Right lobe of liver (tissue), 6 donors: ENCODE data around the gene PLXNB3. TPM values are rescaled to one million over a fixed set of nuclear protein-coding genes. Genes with fewer than 3 reads are reported as not detected.
A peak's percentile ranks its signal among the peaks of the same experiment; 100 is the strongest.

Experiments
- ATAC-seq, 4 donors: fragments of 200-7000 bp; cut with Tn5 transposase; one replicate each; pipeline ENCODE4 v1.9.1; 2020; ENCODE audit warnings: mild to moderate bottlenecking in 4 of 4, moderate library complexity in 4 of 4
- DNase-seq, 3 donors: peaks; one replicate each; pipeline ENCODE4 v3.0.0-alpha.2; 2020
- H3K27ac ChIP-seq, 3 donors: fragments of 200-600 bp; one replicate each; pipeline ENCODE4 v1.8.0; 2022
- H3K27me3 ChIP-seq, 2 donors: fragments of 200-600 bp; one replicate each; pipeline ENCODE4 v1.8.0; 2022
- H3K36me3 ChIP-seq, 4 donors: fragments of 200-600 bp; sonication (generic) in 1 of 4; one replicate each; pipeline versions ENCODE4 v1.5.1 to v1.8.0; 2017 to 2022; ENCODE audit warnings: control low read depth in 1 of 4
- H3K4me1 ChIP-seq, 4 donors: fragments of 200-600 bp; sonication (generic) in 1 of 4; one replicate each; pipeline versions ENCODE4 v1.5.1 to v1.8.0; 2017 to 2022; ENCODE audit warnings: control low read depth in 1 of 4
- H3K4me3 ChIP-seq, 3 donors: fragments of 200-600 bp; one replicate each; pipeline ENCODE4 v1.8.0; 2022
- H3K9me3 ChIP-seq, 4 donors: fragments of 200-600 bp; sonication (generic) in 1 of 4; one replicate each; pipeline versions ENCODE4 v1.5.1 to v1.8.0; 2017 to 2022; ENCODE audit warnings: control low read depth in 1 of 4
- POLR2A ChIP-seq: fragments of 450-650 bp; IDR thresholded peaks from one replicate; pipeline ENCODE4 v1.6.1; 2017; ENCODE audit warnings: antibody characterized with exemption, mild to moderate bottlenecking
- WGBS: methylation state at CpG from one replicate; pipeline ENCODE4 v1.1.6; 2018; ENCODE audit warnings: low coverage, low lambda C conversion rate; ENCODE audit not compliant: insufficient coverage; ENCODE audit errors: missing lambda C conversion rate; 5-methylcytosine and 5-hydroxymethylcytosine counted together
- intact Hi-C, 2 donors: fragments of 100-400 bp; cut with DNase I; formaldehyde crosslinking; loops; one replicate each; pipeline versions ENCODE4 v1.11.2 to v1.14.1; 2022
- total RNA-seq, 6 experiments: library from RNA; depleted of rRNA in 2 of 6; stranded (reverse); fragments of >200 nt in 2 of 6; fragmentation: NEBNext Ultra II Directional in 3 of 6; extraction: Animal tissue kit (Norgen Biotek cat#: 25700) in 3 of 6; gene quantifications; one replicate each; pipeline versions ENCODE4 v1.1.0 to v1.2.4, GENCODE V29; 2016 to 2023
- TF ChIP-seq, protein P1 (sequence below), 4 donors: fragments of 200-600 bp in 3 of 4; fragments of 450-650 bp in 1 of 4; IDR thresholded peaks; one replicate each; pipeline versions ENCODE4 v1.5.1 to v1.8.0; 2016 to 2022; ENCODE audit warnings: antibody characterized with exemption in 4 of 4, mild to moderate bottlenecking in 2 of 4
- donor health status: DM: no; HTN: yes; CAD: no.
- donor health status: DM: no; HTN: no; CAD: no.
- donor health status: DM: no; HTN: no; CAD: no.
- donor health status: DM: no; HTN: yes; CAD: no.
- donor health status: DM: no; HTN: yes; CAD: no.

PLXNB3 gene
- total RNA-seq, 6 experiments from 2014 or later = 0.55 to 1.7 (median 0.94) TPM

DNA sequence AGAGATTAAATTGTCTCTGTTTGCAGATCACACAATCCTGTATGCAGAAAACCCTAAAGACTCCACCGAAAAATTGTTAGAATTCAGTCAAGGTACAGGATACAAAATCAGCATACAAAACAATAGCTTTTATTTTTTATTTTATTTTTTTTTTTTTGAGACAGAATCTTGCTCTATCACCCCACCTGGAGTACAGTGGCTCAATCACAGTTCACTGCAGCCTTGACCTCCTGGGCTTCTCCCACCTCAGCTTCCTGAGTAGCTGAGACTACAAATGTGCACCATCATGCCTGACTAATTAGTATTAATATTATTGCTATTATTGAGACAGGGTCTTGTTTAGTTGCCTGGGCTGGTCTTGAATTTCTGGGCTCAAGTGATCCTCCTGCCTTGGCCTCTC lies 8.9 kb upstream of the PLXNB3 start:
- Histone ChIP-seq H3K27me3 (no peaks in the 10 kb centered on the region), H3K4me3 (no peak overlapping the region), H3K27ac (no peak overlapping the region), H3K9me3 (peaks cover 0 to 8% (median 0%) of the 10 kb centered on the region in 4 donors), H3K4me1 (no peaks in the 10 kb centered on the region), H3K36me3 (no peaks in the 10 kb centered on the region)
- ATAC-seq (no peak), DNase-seq (no peak)
- WGBS = 73% methylated on average over 1 of the region's 1 CpG
- intact Hi-C loops = no loop called here
- TF ChIP-seq, protein P1, sequence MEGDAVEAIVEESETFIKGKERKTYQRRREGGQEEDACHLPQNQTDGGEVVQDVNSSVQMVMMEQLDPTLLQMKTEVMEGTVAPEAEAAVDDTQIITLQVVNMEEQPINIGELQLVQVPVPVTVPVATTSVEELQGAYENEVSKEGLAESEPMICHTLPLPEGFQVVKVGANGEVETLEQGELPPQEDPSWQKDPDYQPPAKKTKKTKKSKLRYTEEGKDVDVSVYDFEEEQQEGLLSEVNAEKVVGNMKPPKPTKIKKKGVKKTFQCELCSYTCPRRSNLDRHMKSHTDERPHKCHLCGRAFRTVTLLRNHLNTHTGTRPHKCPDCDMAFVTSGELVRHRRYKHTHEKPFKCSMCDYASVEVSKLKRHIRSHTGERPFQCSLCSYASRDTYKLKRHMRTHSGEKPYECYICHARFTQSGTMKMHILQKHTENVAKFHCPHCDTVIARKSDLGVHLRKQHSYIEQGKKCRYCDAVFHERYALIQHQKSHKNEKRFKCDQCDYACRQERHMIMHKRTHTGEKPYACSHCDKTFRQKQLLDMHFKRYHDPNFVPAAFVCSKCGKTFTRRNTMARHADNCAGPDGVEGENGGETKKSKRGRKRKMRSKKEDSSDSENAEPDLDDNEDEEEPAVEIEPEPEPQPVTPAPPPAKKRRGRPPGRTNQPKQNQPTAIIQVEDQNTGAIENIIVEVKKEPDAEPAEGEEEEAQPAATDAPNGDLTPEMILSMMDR (IDR thresholded peaks at IDR 0.05) = no peak
- TF ChIP-seq POLR2A = no peak

DNA sequence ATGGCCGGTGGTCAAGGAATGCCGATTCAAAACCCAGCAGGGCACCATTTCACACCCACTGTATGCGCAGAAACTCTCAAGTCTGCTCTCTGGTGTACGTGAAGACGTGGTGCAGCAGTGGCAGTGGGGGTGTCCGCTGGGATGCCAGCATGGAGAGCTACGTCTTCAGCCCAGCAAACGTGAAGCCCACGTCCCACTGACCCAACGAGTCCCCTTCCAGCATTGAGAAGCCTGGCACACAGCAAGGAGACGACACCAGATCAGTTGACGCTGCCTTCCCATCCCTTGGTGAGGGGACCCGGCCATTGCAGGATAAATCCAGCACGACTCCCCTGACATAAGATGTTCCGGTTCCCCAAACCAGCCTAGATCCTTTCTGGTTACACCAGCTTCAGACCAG lies 2.2 kb upstream of the PLXNB3 start:
- no peaks in the 10 kb centered on the region for H3K9me3 ChIP-seq
- no peaks in the 10 kb centered on the region for H3K36me3 ChIP-seq
- H3K4me3 ChIP-seq = no peak overlapping the region
- ATAC-seq = no peak
- H3K27ac ChIP-seq = no peak overlapping the region
- WGBS = 60% methylated on average over 2 of the region's 15 CpGs
- no peaks in the 10 kb centered on the region for H3K27me3 ChIP-seq
- intact Hi-C loops = loop anchor here in 1 of 2 donors (5.0 kb wide), 1 partner anchor 190 kb away; no protein-coding TSS in a partner anchor
- H3K4me1 ChIP-seq = no peaks in the 10 kb centered on the region
- DNase-seq = peak in 1 of 3 donors; percentile 24
- TF ChIP-seq, protein P1 (IDR thresholded peaks at IDR 0.05) = no peak

DNA sequence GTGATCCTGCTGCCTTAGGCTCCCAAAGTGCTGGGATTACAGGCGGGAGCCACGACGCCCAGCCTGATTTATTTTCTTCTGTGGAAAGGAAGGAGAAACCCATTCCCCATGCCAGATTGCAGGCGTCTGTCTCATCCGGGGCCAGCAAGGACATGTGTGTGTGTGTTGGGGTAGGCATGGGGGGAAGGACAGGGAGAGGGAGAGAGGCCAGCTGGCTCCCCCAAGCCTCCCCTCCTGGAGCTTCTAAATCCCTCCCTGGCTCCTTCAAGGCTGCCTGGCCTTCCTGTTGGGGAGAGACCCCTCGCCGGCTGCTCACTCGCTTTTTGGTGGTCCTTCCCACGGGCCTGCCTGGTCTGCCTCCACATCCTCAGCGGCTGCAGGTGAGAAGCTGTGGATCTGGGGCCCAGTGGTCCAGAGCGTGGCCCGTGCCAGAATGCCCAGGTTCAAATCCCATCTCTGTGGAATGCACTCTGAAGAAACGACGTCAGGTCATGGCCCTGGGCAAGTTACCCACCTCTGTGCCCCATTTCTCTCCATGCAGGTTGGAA lies 1.3 kb upstream of the PLXNB3 start:
- Histone ChIP-seq H3K4me1 (no peaks in the 10 kb centered on the region), H3K27ac (no peak overlapping the region), H3K9me3 (no peaks in the 10 kb centered on the region), H3K27me3 (no peaks in the 10 kb centered on the region), H3K36me3 (no peaks in the 10 kb centered on the region), H3K4me3 (no peak overlapping the region)
- ATAC-seq (no peak), DNase-seq (peak in 2 of 3 donors; percentile 24 to 52)
- intact Hi-C loops = loop anchor here in 1 of 2 donors (5.0 kb wide), 1 partner anchor 190 kb away; no protein-coding TSS in a partner anchor
- 83% methylated on average over 1 of the region's 14 CpGs for WGBS
- TF ChIP-seq, protein P1 (IDR thresholded peaks at IDR 0.05) = no peak
- TF ChIP-seq POLR2A = no peak

DNA sequence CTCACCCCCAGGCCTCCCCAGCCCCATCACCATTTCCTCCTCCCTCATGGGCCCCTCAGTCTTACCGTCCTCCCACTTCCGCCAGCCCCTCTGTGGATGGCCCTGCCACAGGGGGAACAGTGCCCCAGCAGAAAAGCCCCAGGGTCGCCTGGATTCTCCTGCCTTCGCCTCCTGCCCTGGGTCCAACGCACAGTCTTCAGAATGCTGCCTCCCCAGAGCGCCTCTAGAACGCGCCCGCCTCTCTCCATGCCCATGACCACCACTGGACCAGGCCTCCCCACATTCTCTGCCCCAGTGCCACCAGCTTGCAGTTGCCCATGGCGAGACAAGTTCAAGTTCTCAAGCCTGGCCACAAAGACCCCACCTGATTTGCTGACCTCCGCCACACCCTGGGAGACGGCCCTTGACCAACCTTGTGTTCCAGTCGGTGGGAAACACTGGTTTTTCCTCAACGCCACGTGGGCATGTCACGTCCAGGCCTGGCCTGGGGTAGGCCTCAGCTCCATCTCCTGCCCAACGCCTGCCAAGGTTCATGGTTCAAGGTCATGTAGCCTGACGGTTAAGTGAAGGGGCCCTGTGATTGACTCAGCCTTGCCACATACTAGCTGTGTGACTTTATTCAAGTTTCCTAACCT lies 634 bp upstream of the PLXNB3 start:
- TF ChIP-seq POLR2A = no peak
- TF ChIP-seq, protein P1 (IDR thresholded peaks at IDR 0.05) = no peak
- ATAC-seq (no peak), DNase-seq (peak in 2 of 3 donors; percentile 23 to 51)
- no peaks in the 10 kb centered on the region for H3K36me3 ChIP-seq
- H3K27ac ChIP-seq = no peak overlapping the region
- H3K27me3 ChIP-seq = no peaks in the 10 kb centered on the region
- H3K4me1 ChIP-seq = no peaks in the 10 kb centered on the region
- WGBS = 56% methylated on average over 6 of the region's 18 CpGs
- H3K4me3 ChIP-seq = no peak overlapping the region
- H3K9me3 ChIP-seq = no peaks in the 10 kb centered on the region
- intact Hi-C loops = loop anchor here in 1 of 2 donors (5.0 kb wide), 1 partner anchor 189 kb away; no protein-coding TSS in a partner anchor
